Muscle layer of duodenum (tissue), 2 donors: ENCODE data around the gene DENND6A.
"Not testable (repeated sequence)": the region's sequence is repeated elsewhere in the genome, so short reads cannot be mapped to it uniquely, and the experiment has no call there.

Experiments used
- H3K27ac ChIP-seq: one replicate; pipeline ENCODE4 v1.7.0; 2013; ENCODE audit warnings: mild to moderate bottlenecking, low read length
- H3K27me3 ChIP-seq: one replicate; pipeline ENCODE4 v1.7.0; 2013; ENCODE audit warnings: low read depth, mild to moderate bottlenecking, control low read depth, low read length
- H3K36me3 ChIP-seq, 2 donors: one replicate each; pipeline ENCODE4 v1.7.0; 2013; ENCODE audit warnings: low read length in 2 of 2, control low read depth in 1 of 2, mild to moderate bottlenecking in 1 of 2; ENCODE audit not compliant: insufficient read depth in 2 of 2, control insufficient read depth in 1 of 2
- H3K4me1 ChIP-seq, 2 donors: one replicate each; pipeline ENCODE4 v1.7.0; 2013; ENCODE audit warnings: low read length in 2 of 2, mild to moderate bottlenecking in 2 of 2, control low read depth in 1 of 2, moderate library complexity in 1 of 2; ENCODE audit not compliant: insufficient read depth in 2 of 2, control insufficient read depth in 1 of 2
- H3K4me3 ChIP-seq, 2 donors: one replicate each; pipeline ENCODE4 v1.7.0; 2013; ENCODE audit warnings: low read length in 2 of 2, low read depth in 1 of 2, mild to moderate bottlenecking in 1 of 2
- H3K9me3 ChIP-seq, 2 donors: one replicate each; pipeline ENCODE4 v1.7.0; 2013; ENCODE audit warnings: low read length in 2 of 2, control low read depth in 1 of 2, mild to moderate bottlenecking in 1 of 2; ENCODE audit not compliant: control insufficient read depth in 1 of 2
- donor health status: healthy.

DENND6A gene

DNA sequence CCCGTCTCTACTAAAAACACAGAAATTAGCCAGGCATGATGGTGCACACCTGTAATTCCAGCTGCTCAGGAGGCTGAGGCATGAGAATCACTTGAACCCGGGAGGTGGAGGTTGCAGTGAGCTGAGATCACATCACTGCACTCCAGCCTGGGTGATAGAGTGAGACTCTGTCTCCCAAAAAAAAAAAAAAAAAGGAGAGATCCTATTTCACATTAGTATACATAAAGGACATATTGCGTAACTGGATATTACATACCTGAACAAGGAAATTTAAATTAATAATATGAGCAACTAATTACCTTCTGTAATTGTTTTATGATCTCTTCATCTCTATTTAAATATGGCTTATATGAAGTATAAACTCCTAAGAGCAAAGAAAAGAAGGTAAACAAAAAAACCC, 58.6 kb downstream of the DENND6A start:
- peaks cover 24 to 39% of the 10 kb centered on the region in 2 donors for H3K36me3 ChIP-seq
- H3K4me3 ChIP-seq, H3K4me1 ChIP-seq, H3K27ac ChIP-seq, H3K9me3 ChIP-seq, H3K27me3 ChIP-seq: not testable (repeated sequence)

DNA sequence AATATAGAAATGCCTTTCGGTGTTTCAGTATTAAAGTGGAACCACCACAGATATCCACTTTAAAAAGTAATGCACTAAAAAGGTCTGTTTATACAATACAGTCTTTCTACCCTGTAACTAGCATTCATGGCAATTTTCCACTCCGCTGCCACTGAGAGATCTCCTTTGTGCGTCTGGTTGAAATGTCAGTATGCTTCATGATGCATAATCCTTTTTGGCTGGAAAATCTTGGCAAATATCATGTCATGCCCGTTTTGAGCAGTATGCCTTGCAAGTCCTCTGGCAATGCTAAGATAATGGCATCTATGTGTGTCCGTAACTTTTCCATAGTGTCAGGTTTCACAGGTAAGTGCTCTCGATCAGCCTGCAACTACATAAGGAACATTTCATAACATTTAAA, 64.9 kb downstream of the DENND6A start:
- Histone ChIP-seq H3K27ac (no peak overlapping the region), H3K4me3 (no peak overlapping the region), H3K27me3 (no peaks in the 10 kb centered on the region), H3K4me1 (no peaks in the 10 kb centered on the region), H3K36me3 (peaks cover 39 to 55% of the 10 kb centered on the region in 2 donors), H3K9me3 (no peaks in the 10 kb centered on the region)

GRCh38 chr3:57624801-57625200, 68.1 kb downstream of the DENND6A start:
- no peaks in the 10 kb centered on the region for H3K4me1 ChIP-seq
- no peaks in the 10 kb centered on the region for H3K27me3 ChIP-seq
- peaks cover 29 to 51% of the 10 kb centered on the region in 2 donors for H3K36me3 ChIP-seq
- no peak overlapping the region for H3K27ac ChIP-seq
- H3K4me3 ChIP-seq: no peak overlapping the region
- no peaks in the 10 kb centered on the region for H3K9me3 ChIP-seq

GRCh38 chr3:57622362-57622761, 70.5 kb downstream of the DENND6A start:
- H3K9me3 ChIP-seq: no peaks in the 10 kb centered on the region
- no peak overlapping the region for H3K27ac ChIP-seq
- no peaks in the 10 kb centered on the region for H3K4me1 ChIP-seq
- H3K36me3 ChIP-seq: peaks cover 14 to 31% of the 10 kb centered on the region in 2 donors
- no peaks in the 10 kb centered on the region for H3K27me3 ChIP-seq
- H3K4me3 ChIP-seq: no peak overlapping the region

DNA sequence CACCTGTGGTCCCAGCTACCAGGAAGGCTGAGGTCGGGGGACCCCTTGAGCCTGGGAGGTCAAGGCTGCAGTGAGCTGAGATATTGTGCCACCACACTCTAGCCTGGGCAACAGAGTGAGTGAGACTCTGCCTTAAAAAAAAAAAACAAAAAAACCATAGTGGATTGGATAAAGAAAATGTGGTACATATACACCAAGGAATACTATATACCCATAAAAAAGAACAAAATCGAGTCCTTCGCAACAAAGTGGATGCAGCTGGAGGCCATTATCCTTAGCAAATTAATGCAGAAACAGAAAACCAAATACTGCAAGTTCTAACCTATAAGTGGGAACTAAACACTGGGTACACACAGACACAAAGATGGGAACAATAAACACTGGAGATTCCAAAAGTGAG, 75.1 kb downstream of the DENND6A start:
- H3K4me3 ChIP-seq: no peak overlapping the region
- H3K27ac ChIP-seq: no peak overlapping the region
- H3K9me3 ChIP-seq: no peaks in the 10 kb centered on the region
- H3K27me3 ChIP-seq: no peaks in the 10 kb centered on the region
- no peaks in the 10 kb centered on the region for H3K4me1 ChIP-seq
- H3K36me3 ChIP-seq: peaks cover 0 to 5% of the 10 kb centered on the region in 2 donors

DNA sequence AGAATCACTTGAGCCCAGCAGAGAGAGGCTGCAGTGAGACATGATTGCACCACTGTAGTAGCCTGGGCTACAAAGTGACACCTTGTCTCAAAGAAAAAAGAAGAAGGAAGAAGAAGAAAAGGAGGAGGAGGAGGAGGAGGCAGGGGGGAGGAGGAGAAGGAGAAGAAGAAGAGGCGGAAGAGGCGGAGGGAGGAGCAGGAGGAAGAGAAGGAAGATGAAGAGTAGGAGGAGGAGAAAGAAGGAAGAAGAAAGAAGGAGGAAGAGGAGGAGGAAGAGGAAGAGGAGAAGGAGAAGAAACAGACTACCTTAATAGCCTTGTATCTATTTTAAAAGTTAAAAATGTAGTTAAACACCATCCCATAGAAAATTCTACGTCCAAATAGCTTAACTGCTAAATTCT, 76.6 kb downstream of the DENND6A start:
- no peaks in the 10 kb centered on the region for H3K36me3 ChIP-seq
- no peak overlapping the region for H3K4me3 ChIP-seq
- H3K27ac ChIP-seq: no peak overlapping the region
- H3K4me1 ChIP-seq: no peaks in the 10 kb centered on the region
- no peaks in the 10 kb centered on the region for H3K27me3 ChIP-seq
- H3K9me3 ChIP-seq: no peaks in the 10 kb centered on the region

DNA sequence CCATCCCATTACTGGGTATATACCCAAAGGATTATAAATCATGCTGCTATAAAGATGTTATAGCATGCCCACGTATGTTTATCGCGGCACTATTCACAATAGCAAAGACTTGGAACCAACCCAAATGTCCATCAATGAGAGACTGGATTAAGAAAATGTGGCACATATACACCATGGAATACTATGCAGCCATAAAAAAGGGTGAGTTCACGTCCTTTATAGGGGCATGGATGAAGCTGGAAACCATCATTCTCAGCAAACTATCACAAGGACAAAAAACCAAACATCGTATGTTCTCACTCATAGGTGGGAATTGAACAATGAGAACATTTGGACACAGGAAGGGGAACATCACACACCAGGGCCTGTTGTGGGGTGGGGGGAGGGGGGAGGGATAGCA, 81.0 kb downstream of the DENND6A start:
- not testable (repeated sequence) for H3K4me1 ChIP-seq, H3K9me3 ChIP-seq, H3K4me3 ChIP-seq, H3K27ac ChIP-seq, H3K36me3 ChIP-seq, H3K27me3 ChIP-seq

- peaks cover 0 to 2% of the 10 kb centered on the region in 2 donors for H3K9me3 ChIP-seq
- H3K27me3 ChIP-seq: no peaks in the 10 kb centered on the region
- H3K27ac ChIP-seq: no peak overlapping the region
- peaks cover 0 to 18% of the 10 kb centered on the region in 2 donors for H3K36me3 ChIP-seq
- no peak overlapping the region for H3K4me3 ChIP-seq
- no peaks in the 10 kb centered on the region for H3K4me1 ChIP-seq
These were observed 87.2 kb downstream of the DENND6A start for GRCh38 chr3:57605683-57606082.

DNA sequence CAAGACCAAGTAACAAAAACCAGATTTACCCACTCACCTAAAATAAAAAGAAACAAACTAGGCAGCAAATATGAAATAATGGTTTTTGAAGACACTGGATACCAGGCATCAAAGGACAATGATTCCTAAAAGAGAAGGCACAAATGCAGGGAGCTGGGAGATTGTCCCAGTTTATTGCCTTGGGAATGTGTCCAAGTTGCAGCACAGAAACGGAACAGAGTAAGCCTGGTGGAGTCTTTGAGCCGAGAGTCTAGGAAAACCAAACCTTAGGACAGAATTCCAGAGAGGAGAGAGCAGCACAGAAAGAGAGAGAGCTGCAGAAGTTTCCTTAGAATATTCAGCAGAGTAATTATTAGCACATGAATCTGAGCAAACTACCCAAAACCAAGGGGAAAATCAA, 87.9 kb downstream of the DENND6A start:
- H3K4me3 ChIP-seq: no peak overlapping the region
- H3K4me1 ChIP-seq: no peaks in the 10 kb centered on the region
- peaks cover 0 to 18% of the 10 kb centered on the region in 2 donors for H3K36me3 ChIP-seq
- H3K9me3 ChIP-seq: peaks cover 0 to 2% of the 10 kb centered on the region in 2 donors
- H3K27me3 ChIP-seq: no peaks in the 10 kb centered on the region
- no peak overlapping the region for H3K27ac ChIP-seq

GRCh38 chr3:57600195-57600594, 92.7 kb downstream of the DENND6A start:
- H3K27ac ChIP-seq: no peak overlapping the region
- H3K36me3 ChIP-seq: peaks cover 0 to 35% of the 10 kb centered on the region in 2 donors
- H3K9me3 ChIP-seq: no peaks in the 10 kb centered on the region
- H3K27me3 ChIP-seq: no peaks in the 10 kb centered on the region
- H3K4me1 ChIP-seq: peaks cover 10 to 14% of the 10 kb centered on the region in 2 donors
- no peak overlapping the region for H3K4me3 ChIP-seq

- Histone ChIP-seq H3K4me1 (peaks cover 20 to 27% of the 10 kb centered on the region in 2 donors), H3K36me3 (peaks cover 0 to 28% of the 10 kb centered on the region in 2 donors), H3K27me3 (no peaks in the 10 kb centered on the region), H3K4me3 (peak overlapping the region; percentile 35 to 92), H3K27ac (peak overlapping the region; percentile 99), H3K9me3 (no peaks in the 10 kb centered on the region)
These were observed 94.0 kb downstream of the DENND6A start for GRCh38 chr3:57598765-57599360.
